Stimulated activated CD4-positive, alpha-beta T cell treated with anti-CD3 and anti-CD28 coated beads, Interleukin-2, amount 100 ng/mL, for 4 hours (primary cell): Measurements from ENCODE around the gene DIP2C.

Source experiments
- DNase-seq: peaks from one replicate; pipeline ENCODE4 v3.0.0-alpha.2; 2020; ENCODE audit warnings: low read depth

Gene DIP2C

GRCh38 chr10:494149-494542, 195.3 kb downstream of the DIP2C start:
- no peak for DNase-seq

- DNase-seq: no peak
These were observed 195.9 kb downstream of the DIP2C start for GRCh38 chr10:493391-494148.

- DNase-seq: no peak
These were observed 196.6 kb downstream of the DIP2C start for GRCh38 chr10:492836-493235.

GRCh38 chr10:491667-492424, 197.6 kb downstream of the DIP2C start:
- DNase-seq: no peak

DNA sequence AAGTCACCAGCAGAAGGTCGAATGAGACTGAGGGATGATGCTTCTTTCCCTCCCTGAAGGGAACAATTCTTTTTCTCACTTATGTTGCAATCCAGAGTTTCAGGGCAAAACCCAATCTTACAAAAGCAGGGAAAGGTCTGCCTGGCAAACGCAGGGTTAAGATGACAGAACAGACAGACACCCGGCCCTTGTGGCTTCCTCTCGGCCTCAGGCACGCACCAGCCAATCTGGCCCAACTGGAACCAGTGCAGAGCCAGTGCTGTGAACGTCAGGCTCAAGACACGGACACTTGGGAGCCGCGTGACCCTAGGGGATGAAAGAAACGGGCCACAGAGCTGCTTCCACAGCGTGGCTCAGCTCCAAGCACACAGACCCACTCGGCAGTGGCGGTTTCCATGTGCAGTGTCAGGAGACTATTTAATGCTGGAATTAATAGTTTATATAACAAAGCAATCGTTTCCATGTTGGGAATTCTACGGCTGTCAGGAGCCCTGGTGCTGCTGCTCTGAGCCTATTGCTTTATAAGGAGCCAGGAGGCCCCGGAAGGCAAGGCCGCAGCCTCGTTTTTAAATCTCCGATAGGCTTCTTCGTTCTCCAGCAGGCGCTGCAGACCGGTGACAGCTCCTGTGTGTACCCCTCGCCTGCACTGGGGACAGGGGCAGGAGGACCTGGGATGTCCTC, 198.4 kb downstream of the DIP2C start:
- no peak for DNase-seq

GRCh38 chr10:490256-490655, 199.2 kb downstream of the DIP2C start:
- DNase-seq: no peak

GRCh38 chr10:489330-489729, 200.1 kb downstream of the DIP2C start:
- DNase-seq: no peak

DNA sequence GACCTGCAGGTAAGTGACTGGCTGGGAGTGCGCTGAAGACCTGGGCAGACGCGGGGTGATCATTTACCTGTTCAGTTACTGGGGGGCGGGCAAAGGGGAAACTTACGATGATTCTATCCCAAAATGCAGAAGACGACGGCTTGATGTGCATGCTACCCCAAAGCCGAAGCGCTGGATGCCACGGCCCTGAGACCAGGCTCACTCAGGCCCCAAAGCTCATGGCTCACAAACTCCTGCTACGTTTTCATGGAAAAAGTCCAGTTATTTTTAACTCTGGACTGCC, 200.6 kb downstream of the DIP2C start:
- no peak for DNase-seq

DNA sequence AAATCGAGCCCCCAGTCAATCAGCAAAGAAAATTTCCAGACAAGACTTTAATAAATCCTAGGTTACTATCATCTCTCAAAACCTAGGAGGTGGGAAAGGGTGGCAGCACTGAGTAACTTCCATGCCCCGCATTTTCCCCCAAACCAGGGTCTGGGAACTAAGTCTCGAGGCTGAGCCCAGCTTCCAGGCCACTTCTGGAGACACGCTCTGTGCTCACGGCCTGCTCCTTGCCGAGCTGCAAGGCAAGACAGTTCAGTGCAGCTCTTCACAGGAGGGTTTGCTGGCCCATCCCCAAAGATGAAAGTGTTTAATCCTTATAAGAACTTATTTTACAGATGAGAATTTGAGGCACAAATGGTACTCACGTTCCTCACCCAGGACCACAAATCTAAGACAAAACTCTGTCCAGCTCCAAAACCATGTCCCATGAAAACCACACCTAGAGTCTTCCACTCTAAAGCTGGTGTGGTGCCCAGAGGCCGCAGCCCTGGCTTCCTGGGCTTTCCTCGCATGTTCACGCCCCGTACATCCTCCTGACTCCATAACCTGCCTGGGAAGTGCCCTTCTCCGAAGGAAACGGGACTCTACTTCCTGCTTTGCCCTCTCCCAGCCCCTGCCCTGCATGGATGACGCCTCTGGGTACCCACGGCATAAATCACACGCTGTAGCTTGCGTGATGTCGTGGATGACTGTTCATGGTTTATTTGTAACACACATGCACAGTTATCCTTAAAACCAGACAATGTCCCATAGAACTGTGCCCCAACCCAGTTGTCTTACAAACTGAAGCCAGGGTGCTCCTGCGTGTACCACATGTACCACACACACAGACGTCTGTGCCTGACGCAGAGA, 201.2 kb downstream of the DIP2C start:
- no peak for DNase-seq

- DNase-seq: no peak
These were observed 202.7 kb downstream of the DIP2C start for GRCh38 chr10:486666-487322.

DNA sequence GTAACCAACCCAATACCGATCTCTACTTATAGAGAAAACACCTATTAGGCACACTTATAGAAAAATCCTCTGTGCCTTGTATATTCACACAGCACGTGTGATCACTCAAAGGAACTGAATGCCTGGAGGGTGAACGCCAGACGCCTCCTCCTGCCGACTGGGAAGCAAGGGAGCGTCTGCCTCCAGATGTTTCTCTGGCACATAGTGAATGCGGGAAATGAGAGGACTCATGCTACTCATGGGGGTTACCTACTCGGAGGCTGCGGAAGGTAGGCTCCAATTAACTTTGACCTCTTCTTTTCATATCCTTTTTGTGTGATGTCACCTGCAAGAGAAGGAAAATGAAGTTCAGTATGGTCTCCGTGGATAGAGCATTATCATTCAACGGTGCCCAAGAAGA, 203.3 kb downstream of the DIP2C start:
- DNase-seq: no peak

- DNase-seq: no peak
These were observed 203.7 kb downstream of the DIP2C start for GRCh38 chr10:485776-486175.

DNA sequence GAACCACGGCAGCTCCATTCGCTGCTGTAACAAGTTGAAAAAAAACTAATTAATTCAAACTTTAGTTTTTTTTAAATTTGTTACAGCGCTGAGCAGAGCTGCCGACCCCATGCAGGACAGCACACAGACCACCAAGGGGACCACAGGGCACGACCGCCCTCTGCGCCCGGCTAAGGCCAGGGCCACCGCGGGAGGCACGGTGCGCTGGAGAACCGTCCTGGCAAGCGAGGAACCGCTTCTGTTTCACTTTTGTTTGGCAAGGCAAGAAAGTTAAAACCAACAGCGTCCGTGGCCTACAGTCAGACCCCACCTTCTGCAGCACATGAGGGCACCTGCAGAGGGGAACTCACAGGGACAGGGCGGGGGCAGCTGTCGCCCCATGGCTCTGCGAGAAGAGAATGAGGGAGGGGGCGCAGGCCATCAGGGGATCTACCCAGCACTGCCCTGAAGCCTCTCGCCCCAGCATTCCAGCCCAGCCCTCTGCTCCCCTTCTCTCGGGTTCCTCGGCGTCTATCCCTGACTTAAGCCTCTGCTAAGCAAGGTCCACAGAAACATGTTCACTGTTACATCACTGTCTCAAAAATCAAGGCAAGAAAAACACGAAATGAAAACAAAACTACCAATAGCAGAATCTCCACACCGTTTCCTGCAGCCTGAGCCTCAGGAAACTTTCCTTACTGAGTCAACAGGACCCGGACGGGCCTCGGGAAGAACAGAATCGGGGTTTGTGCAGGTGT, 204.4 kb downstream of the DIP2C start:
- no peak for DNase-seq

DNA sequence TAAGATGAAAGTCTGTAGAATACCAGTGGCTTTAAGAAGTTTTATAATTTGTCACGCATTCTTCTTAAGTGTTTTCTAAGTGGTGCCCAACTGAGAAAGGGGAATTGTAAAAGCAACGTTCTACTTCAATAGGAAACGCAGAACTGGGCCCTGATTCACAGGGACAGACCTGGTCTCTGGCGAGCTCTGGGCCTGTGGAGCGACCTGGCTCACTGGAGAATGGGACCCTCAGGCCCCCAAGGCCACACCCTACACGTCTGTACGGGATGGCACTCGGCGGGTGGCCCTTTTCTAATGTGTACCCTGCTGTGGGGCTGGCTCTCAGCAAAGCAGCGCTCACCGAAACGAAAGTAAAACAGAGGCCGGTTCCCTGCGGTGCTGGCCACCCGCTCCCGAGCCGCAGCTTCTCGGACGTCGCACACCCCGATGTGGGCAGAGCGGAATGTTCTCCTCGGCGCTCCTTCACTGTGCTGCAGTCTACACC, 205.0 kb downstream of the DIP2C start:
- no peak for DNase-seq

- no peak for DNase-seq
These were observed 206.2 kb downstream of the DIP2C start for GRCh38 chr10:483261-483660.

GRCh38 chr10:482848-483247, 206.6 kb downstream of the DIP2C start:
- no peak for DNase-seq

GRCh38 chr10:482051-482501, 207.4 kb downstream of the DIP2C start:
- no peak for DNase-seq

- no peak for DNase-seq
These were observed 207.8 kb downstream of the DIP2C start for GRCh38 chr10:481628-482027.

DNA sequence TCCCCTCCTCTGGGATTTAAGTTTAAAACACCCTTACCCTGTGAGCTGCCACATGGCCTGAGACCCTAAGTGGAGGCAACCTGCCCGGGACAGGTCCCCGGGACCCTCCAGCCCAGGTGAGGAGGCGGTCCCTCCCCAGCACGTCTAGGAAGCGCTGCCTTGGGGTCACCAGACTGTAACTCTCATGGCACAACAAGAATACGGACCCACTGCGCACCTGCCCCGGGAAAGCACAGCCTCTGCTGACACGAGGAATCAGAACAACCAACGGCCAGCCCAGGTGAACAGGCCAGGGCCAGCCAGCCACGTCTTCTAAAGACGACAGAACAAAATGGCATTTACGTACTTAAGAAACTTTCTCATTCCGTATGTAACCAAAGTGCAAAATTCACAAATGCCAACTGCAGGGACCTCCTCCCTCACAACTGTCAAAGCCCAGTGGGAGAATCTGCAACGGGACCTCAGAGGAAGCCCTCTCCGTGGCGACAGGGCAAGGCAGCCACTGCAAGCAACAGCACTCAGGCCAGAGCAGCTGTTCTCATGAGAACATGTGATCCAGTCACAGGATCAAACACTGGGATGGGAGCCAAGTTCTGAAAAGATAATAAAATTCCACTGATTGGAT, 208.4 kb downstream of the DIP2C start:
- DNase-seq: no peak

GRCh38 chr10:480498-480927, 209.0 kb downstream of the DIP2C start:
- DNase-seq: no peak
